ENCODE results near the gene OR7C1.
"Not testable (repeated sequence)": the region's sequence is repeated elsewhere in the genome, so short reads cannot be mapped to it uniquely, and the experiment has no call there.

Gene OR7C1

DNA sequence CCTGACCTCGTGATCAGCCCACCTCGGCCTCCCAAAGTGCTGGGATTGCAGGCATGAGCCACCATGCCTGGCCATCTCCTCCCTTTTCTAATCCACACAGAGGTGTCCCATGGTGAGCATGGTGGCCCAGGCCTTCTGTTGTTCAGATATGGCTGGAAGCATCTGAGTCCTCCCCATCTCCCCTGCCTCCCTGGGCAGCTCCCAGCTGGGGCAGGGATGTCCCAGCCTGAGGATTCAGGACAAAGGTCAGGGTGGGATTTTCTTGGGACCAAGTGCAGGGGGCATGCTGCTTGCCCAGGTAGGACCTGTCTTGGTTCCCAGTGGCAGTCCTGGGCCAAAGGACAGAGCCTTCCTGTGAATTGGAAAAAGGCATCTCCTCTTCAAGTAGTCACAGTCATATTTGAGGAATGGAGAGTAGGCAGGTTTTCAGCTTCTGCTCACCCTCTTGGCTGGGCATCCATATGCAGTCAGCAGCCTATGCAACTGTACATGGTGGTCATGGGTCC, 67.5 kb downstream of the OR7C1 start:
- no peak for TF ChIP-seq JUND (IDR thresholded peaks at IDR 0.05; ENCODE audit: low read depth)
- in situ Hi-C loops (cut with HindIII; ENCODE audit: low pct_unique_long_range_greater_than_20kb, low sequenced_read_pairs) = no loop called here
- no peak for DNase-seq (ENCODE audit: low read depth in 1 of 2, low spot score in 1 of 2)

- DNase-seq (ENCODE audit: low read depth in 1 of 2, low spot score in 1 of 2); in situ Hi-C loops (cut with HindIII; ENCODE audit: low pct_unique_long_range_greater_than_20kb, low sequenced_read_pairs): not testable (repeated sequence)
These were observed 69.1 kb downstream of the OR7C1 start for GRCh38 chr19:14765841-14766240.

DNA sequence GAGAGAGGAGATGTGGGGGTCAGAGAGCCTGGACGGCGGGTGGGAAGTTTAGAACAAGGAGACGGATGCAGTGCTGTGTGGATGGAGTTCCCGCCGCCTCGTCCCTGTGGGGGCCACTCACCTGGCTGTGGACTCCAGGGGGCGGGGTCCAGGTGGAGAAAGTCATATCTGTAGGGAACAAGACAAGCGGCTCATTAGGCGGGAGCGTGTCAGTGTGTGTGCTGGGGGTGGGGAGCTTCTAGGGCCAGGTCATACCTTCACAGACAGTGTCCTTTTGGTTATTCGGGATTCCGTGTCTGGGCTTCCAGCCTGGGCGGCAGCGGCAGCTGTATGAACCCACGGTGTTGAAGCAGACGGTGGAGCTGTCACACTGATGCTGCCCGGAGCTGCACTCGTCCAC, 69.6 kb downstream of the OR7C1 start:
- DNase-seq (ENCODE audit: low read depth in 1 of 2, low spot score in 1 of 2); in situ Hi-C loops (cut with HindIII; ENCODE audit: low pct_unique_long_range_greater_than_20kb, low sequenced_read_pairs): not testable (repeated sequence)

GRCh38 chr19:14764401-14764800, 70.6 kb downstream of the OR7C1 start:
- no peak for TF ChIP-seq JUND (IDR thresholded peaks at IDR 0.05; ENCODE audit: low read depth)
- no peak for DNase-seq (ENCODE audit: low read depth in 1 of 2, low spot score in 1 of 2)
- in situ Hi-C loops (cut with HindIII; ENCODE audit: low pct_unique_long_range_greater_than_20kb, low sequenced_read_pairs) = no loop called here

- no peak for DNase-seq (ENCODE audit: low read depth in 1 of 2, low spot score in 1 of 2)
- in situ Hi-C loops (cut with HindIII; ENCODE audit: low pct_unique_long_range_greater_than_20kb, low sequenced_read_pairs) = no loop called here
- TF ChIP-seq JUND (IDR thresholded peaks at IDR 0.05; ENCODE audit: low read depth) = no peak
These were observed 71.4 kb downstream of the OR7C1 start for GRCh38 chr19:14763497-14764145.

- in situ Hi-C loops (cut with HindIII; ENCODE audit: low pct_unique_long_range_greater_than_20kb, low sequenced_read_pairs) = no loop called here
- DNase-seq (ENCODE audit: low read depth in 1 of 2, low spot score in 1 of 2) = no peak
- TF ChIP-seq JUND (IDR thresholded peaks at IDR 0.05; ENCODE audit: low read depth) = no peak
These were observed 72.9 kb downstream of the OR7C1 start for GRCh38 chr19:14762111-14762510.

DNA sequence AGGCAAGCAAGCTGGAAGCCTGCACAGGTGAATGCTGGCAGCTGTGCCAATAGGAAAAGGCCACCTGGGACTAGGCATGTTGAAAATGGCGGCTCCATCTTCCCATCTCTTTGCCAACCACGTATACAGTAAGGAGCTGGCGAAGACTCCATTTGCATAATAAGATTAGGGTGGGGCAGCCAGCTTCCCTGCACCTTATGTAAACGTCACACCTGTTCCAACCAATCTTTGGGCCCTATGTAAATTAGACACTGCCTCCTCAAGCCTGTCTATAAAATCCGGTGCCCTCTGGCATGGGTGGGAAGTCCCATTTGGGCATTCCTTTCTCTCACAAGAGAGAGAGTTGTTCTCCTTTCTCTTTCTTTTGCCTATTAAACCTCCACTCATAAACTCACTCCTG, 73.4 kb downstream of the OR7C1 start:
- in situ Hi-C loops (cut with HindIII; ENCODE audit: low pct_unique_long_range_greater_than_20kb, low sequenced_read_pairs) = no loop called here
- TF ChIP-seq JUND (IDR thresholded peaks at IDR 0.05; ENCODE audit: low read depth) = no peak
- peak in 1 of 2 experiments; percentile 92 for DNase-seq (ENCODE audit: low read depth in 1 of 2, low spot score in 1 of 2)

GRCh38 chr19:14758816-14759215, 76.2 kb downstream of the OR7C1 start:
- no peak for TF ChIP-seq JUND (IDR thresholded peaks at IDR 0.05; ENCODE audit: low read depth)
- DNase-seq (ENCODE audit: low read depth in 1 of 2, low spot score in 1 of 2) = peak; percentile 44 to 83

GRCh38 chr19:14748601-14749000, 86.4 kb downstream of the OR7C1 start:
- in situ Hi-C loops (cut with HindIII; ENCODE audit: low pct_unique_long_range_greater_than_20kb, low sequenced_read_pairs) = no loop called here
- no peak for TF ChIP-seq JUND (IDR thresholded peaks at IDR 0.05; ENCODE audit: low read depth)
- DNase-seq (ENCODE audit: low read depth in 1 of 2, low spot score in 1 of 2) = no peak

More at GRCh38 chr19:14758816-14759215, 76.2 kb downstream of the OR7C1 start:
- in situ Hi-C loops (cut with HindIII; ENCODE audit: low pct_unique_long_range_greater_than_20kb, low sequenced_read_pairs) = no loop called here

Measured in T47D (cell line).